ENCODE results near the gene AIF1.

DNA sequence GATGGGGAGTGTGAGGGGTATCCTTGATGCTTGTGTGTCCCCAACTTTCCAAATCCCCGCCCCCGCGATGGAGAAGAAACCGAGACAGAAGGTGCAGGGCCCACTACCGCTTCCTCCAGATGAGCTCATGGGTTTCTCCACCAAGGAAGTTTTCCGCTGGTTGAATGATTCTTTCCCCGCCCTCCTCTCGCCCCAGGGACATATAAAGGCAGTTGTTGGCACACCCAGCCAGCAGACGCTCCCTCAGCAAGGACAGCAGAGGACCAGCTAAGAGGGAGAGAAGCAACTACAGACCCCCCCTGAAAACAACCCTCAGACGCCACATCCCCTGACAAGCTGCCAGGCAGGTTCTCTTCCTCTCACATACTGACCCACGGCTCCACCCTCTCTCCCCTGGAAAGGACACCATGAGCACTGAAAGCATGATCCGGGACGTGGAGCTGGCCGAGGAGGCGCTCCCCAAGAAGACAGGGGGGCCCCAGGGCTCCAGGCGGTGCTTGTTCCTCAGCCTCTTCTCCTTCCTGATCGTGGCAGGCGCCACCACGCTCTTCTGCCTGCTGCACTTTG is 39.6 kb upstream of the AIF1 start, which contains the start of gene TNF:
- TF ChIP-seq CTCF (conservative IDR thresholded peaks at IDR 0.05; ENCODE audit: low read depth, low read length) (no peak), EZH2 (IDR thresholded peaks at IDR 0.05; ENCODE audit: low read length, unreplicated experiment) (no peak)

All from PC-3 (cell line).